Panc1 (cell line): ENCODE measurements around the gene DDX20.

Experiments
- CTCF ChIP-seq: fragments of 450-650 bp; IDR thresholded peaks from 2 replicates; pipeline ENCODE4 v1.5.1; 2017; ENCODE audit warnings: mild to moderate bottlenecking
- POLR2AphosphoS5 ChIP-seq: IDR thresholded peaks from 2 replicates; pipeline ENCODE4 v1.6.1; 2012; ENCODE audit warnings: mild to moderate bottlenecking, low read depth, low read length, moderate library complexity
- REST ChIP-seq, 2 experiments: IDR thresholded peaks; 2 replicates each; pipeline ENCODE4 v1.6.1; 2011 to 2012; ENCODE audit warnings: low read depth in 2 of 2, control low read depth in 1 of 2, low read length in 1 of 2, mild to moderate bottlenecking in 1 of 2, moderate library complexity in 1 of 2; ENCODE audit not compliant: insufficient read depth in 1 of 2
- SIN3A ChIP-seq: IDR thresholded peaks from 2 replicates; pipeline ENCODE4 v1.6.1; 2012; ENCODE audit warnings: low read depth, mild to moderate bottlenecking, low read length, moderate library complexity, borderline replicate concordance; ENCODE audit not compliant: insufficient read depth

- TF ChIP-seq CTCF (no peak), REST (IDR thresholded peaks at IDR 0.05; ENCODE audit: insufficient read depth in 1 of 2, low read depth in 2 of 2, low read length in 1 of 2) (no peak), POLR2AphosphoS5 (no peak), SIN3A (no peak)
Observed at GRCh38 chr1:111734856-111735255, 20.8 kb upstream of the DDX20 start.
